HEK293T (cell line): ENCODE data around the gene CAPN7.

ENCODE experiments used
- ELF4 ChIP-seq: fragments of 450-650 bp; IDR thresholded peaks from 2 replicates; pipeline ENCODE4 v1.6.1; 2017; ENCODE audit warnings: antibody characterized with exemption
- SP1 ChIP-seq: fragments of 450-650 bp; IDR thresholded peaks from 2 replicates; pipeline ENCODE4 v1.6.1; 2017

- TF ChIP-seq SP1 (no peak), ELF4 (no peak)
Observed at GRCh38 chr3:15273227-15273626, 67.2 kb downstream of the CAPN7 start.
